Cardiac septum (tissue), 1 donor: ENCODE data around the gene ADARB2. TPM values are rescaled to one million over a fixed set of nuclear protein-coding genes. Genes with fewer than 3 reads are reported as not detected.

Experiments
- DNase-seq: peaks from one replicate; pipeline ENCODE4 v3.0.0-alpha.2; 2020; ENCODE audit warnings: low spot score
- intact Hi-C: fragments of 100-400 bp; cut with DNase I; formaldehyde crosslinking; loops from one replicate; pipeline ENCODE4 v1.14.0; 2022
- total RNA-seq: library from RNA; stranded (reverse); fragmentation: NEBNext Ultra II Directional; extraction: Animal tissue kit (Norgen Biotek cat#: 25700); gene quantifications from one replicate; pipeline ENCODE4 v1.2.1, GENCODE V29; 2021
- donor health status: DM: no; HTN: no; CAD: no.

The ADARB2 gene
- total RNA-seq, 1 donor from 2014 or later, result not detected

GRCh38 chr10:1157615-1157933 is 579.8 kb downstream of the ADARB2 start:
- intact Hi-C loops, result no loop called here
- peak; percentile 24 for DNase-seq

DNA sequence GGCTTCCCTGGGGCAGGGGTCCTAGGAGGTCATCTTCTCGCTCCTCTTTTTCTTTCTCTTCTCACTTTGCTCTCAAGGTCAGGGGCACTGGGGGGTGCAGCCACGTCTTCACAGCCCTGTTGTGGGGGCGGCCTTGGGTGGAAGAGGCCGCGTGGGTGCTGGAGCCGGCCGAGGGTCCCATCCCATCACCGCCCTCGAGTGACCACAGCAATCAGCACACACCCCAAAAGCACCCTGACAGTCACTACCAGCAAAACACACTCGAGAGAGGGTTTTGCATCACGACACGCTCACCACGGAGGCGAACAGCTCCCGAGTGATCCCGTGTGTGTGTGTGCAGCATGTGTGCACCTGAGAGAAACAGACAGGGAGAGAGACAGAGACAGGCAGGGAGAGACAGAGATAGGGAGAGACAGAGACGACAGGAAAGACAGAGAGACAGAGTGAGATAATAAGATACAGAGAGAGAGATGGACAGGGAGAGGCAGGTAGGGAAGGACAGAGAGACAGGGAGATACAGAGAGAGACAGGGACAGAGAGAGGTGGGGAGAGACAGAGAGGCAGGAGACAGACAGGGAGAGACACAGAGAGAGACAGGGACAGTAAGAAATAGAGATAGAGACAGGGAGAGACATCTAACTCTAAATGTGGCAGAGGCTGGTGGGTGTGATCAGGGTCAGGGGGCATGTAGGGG is 580.3 kb downstream of the ADARB2 start:
- intact Hi-C loops, result no loop called here
- no peak for DNase-seq

DNA sequence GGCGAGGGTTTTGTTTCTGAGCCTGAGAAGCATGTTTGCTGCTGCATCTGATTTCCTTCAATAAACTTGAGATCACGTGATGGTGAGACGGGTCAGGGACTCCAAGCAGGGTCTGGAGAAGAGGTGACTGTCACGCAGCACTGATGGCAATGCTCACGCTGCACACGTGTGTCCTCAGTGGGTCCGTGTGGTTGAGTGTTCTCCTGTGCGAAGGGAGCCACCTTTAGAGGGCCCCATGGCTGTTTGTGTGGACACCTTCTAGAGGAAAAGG is 580.8 kb downstream of the ADARB2 start:
- no peak for DNase-seq
- intact Hi-C loops, result no loop called here

DNA sequence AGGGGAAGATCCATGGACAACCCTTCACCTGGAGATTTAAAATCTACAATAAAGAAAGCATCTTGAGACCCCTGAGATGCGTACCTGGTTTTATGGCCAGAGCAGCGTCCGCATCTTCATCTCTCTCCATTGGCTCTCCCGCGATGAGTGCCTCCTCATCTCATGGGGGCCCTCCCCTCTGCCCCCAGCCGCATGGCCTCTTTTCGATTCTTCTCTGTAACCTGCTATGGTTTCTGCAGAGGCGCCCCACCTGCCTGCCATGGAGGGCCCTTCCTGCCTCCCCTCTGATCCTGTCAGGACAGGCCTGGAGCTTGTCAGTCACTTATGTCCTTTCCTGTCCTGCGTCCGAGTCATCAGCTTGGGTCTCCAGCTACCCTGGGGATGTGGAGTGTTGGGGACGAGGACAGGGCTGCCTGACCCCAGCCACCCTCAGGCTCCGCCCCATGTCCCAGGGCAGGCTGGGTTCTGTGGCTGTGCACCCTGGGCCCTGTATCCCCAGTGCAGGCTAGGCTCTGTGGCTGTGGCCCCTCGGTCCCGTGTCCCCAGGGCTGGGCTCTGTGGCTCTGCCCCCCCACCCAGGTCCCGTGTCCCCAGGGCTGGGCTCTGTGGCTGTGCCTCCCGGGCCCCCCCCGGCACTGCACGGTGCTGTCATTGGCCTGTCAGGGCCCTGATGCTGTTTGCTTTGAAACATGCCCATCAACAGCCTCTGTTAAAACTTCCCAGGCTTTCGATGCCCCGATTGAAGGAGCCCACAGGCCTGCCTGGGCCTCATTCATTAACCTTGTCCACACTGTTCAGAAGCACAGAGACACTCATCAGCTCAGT is 581.3 kb downstream of the ADARB2 start:
- DNase-seq, result peak; percentile 47
- intact Hi-C loops, result no loop called here

- intact Hi-C loops, result no loop called here
- DNase-seq, result no peak
Measured at GRCh38 chr10:1154531-1155295, 582.6 kb downstream of the ADARB2 start.

- no peak for DNase-seq
- intact Hi-C loops, result no loop called here
Measured at GRCh38 chr10:1153805-1154351, 583.4 kb downstream of the ADARB2 start.

- intact Hi-C loops, result no loop called here
- DNase-seq, result no peak
Measured at GRCh38 chr10:1153251-1153763, 584.0 kb downstream of the ADARB2 start.

GRCh38 chr10:1152386-1153250 is 584.7 kb downstream of the ADARB2 start:
- intact Hi-C loops, result no loop called here
- no peak for DNase-seq

GRCh38 chr10:1151076-1152033 is 586.0 kb downstream of the ADARB2 start:
- DNase-seq, result no peak
- intact Hi-C loops, result no loop called here

DNA sequence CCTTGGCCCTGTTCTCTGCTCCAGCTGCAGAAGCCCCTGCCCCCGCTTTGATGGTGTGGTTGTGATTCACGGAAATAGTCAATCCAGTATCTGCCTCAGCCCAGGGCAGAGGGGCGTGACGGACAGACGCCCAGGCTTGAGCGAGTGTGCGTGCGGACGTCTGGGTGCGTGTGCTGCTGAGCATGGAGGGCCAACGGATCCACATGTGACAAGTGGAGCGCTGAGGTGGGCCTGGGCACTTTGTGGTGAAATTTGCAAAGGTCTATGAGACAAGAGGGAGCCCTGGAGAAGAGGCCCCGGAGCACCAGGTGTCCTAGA is 586.7 kb downstream of the ADARB2 start:
- DNase-seq, result no peak
- intact Hi-C loops, result no loop called here

DNA sequence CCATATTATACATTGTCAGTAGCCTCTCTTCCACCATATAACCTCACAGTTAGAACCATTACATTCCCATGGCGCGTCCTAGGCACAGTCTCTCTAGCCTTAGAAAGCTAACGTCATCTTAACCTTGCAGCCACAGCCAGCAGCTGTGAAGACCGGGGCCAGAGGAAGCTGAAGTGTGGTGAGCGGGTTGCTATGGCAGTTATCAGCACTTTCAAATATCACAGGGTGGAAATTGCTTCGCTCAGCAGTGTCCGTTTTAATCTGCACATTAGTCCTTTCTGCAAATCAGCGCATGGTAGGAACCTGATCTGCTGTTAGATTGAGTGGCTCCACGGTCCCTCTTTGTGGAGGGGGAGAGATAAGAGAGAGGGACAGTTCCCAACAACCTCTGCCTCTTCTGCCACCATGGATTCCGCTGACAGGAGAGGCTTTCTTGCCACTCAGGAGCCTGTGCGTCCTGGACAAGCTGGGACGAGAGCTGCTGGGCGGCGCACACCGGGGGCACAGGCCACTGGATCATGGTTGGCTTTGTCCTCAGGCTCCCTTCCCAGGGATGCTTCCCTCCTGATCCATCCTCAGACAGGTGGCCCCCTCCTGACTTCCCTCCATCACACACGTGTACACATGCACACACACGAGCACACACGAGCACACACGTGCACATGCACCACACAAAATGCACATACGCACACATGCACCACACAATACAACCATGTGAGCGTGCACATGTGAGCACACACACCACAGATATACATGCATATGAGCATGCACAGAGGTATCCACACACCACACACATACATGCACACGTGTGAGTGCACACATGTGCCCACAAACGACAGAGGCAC is 587.3 kb downstream of the ADARB2 start:
- DNase-seq, result no peak
- intact Hi-C loops, result no loop called here

DNA sequence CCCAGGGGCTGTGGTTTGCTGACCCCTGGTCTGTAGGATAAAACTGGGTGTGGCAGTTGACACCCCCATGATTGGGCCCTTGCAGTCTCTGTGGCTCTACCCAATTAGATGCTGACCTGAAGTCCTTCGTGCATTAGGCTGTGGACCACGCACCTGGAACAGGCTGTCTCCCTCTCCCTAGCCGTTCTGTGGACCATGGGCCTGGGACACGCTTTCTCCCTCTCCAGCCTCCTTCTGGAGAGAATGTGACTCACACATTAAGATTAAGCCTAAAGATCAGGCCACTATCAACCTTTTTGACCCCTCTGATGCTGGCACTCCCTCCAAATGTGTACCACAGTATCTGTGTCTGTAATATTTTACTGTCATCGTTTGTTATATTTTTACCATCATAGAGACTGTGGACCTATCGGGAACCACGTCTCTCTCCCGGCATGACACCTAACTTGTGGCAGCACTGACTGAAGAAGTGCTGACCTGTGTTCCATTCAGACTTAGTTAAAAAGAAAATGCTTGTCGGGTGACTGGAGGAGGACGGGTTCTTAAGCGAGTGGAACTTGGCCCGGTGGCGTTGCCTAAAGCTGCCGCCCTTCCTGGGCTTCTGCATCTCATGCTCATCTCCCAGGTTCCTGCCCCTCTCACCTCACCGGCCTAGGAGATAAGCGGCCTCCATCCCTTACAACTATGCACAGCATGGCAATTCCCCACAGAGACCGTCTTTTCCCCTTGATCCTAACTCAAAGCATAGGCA is 588.3 kb downstream of the ADARB2 start:
- no peak for DNase-seq
- intact Hi-C loops, result no loop called here

- DNase-seq, result no peak
- intact Hi-C loops, result no loop called here
Measured at GRCh38 chr10:1147810-1148209, 589.5 kb downstream of the ADARB2 start.

DNA sequence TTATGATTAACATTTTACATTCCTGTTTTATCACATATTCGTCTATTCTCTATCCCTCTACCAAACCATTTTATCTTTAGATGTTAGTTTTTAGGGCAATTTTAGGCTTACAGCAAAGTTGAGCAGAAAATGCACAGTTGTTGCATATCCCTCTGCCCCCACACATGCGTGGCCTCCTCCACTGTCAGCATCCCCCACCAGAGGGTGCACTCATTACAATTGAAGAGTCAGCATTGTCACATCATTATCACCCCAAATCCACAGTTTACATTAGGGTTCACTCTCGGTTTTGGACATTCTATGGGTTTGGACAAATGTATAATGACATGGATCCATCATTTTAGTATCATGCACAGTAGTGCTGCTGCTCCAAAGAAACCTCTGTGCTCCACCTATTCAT is 594.7 kb downstream of the ADARB2 start:
- intact Hi-C loops, result no loop called here
- DNase-seq, result no peak

- no peak for DNase-seq
- intact Hi-C loops, result no loop called here
Measured at GRCh38 chr10:1141701-1142100, 595.6 kb downstream of the ADARB2 start.

GRCh38 chr10:1141261-1141660 is 596.1 kb downstream of the ADARB2 start:
- intact Hi-C loops, result no loop called here
- no peak for DNase-seq

DNA sequence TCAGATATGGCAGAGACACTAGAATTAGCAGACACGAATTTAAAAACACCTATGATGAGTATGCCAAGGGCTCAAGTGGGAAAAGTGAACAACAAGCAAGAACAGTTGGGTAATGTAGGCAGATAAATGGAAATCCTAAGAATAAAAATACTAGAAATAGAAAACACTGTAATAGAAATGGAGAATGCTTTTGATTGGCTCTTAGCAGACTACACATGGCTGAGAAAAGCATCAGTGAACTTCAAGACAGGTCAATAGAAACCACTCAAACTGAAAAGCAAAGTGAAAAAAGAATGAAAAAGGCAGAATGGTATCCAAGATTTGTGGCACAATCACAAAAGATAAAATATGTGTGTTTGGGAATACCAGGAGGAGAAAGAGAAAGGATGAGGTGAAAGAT is 598.8 kb downstream of the ADARB2 start:
- no peak for DNase-seq
- intact Hi-C loops, result no loop called here
